Stromal cell of bone marrow (primary cell): ENCODE results near the gene EXD3.

Experiments used
- DNase-seq: peaks from one replicate; pipeline ENCODE4 v3.0.0-alpha.2; 2012; ENCODE audit warnings: low read depth

EXD3 gene

DNA sequence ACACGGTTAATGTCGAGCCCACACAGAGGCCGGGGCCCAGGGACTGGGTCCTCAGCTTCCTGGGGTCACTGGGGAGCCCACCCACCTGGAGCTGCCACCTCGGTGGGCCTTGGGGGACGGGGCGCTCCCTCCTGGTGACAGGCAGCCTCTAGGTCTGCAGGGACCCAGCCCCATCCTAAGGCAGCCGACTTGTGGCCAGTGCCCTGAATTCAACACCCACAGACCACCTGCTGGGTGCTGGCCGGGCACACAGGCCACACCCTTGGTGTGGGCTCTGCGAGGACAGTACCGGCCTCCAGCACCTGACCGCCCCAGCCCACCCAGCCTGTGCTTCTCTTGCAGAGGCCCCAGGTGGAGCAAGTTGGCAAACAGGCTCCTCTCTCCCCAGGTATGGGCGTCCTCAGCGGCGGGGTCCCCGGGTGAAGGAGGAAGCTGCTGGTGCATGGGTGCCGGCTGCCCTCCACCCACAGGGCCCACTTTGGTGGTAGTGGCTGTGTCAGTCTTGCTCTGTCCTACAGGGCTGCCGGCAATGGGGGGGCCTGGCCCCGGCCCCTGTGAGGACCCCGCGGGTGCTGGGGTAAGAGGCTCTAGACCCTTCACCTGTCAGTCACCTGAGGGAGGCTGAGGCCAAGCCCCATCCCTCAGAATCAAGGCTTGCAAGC, 9.9 kb upstream of the EXD3 start:
- DNase-seq: no peak

DNA sequence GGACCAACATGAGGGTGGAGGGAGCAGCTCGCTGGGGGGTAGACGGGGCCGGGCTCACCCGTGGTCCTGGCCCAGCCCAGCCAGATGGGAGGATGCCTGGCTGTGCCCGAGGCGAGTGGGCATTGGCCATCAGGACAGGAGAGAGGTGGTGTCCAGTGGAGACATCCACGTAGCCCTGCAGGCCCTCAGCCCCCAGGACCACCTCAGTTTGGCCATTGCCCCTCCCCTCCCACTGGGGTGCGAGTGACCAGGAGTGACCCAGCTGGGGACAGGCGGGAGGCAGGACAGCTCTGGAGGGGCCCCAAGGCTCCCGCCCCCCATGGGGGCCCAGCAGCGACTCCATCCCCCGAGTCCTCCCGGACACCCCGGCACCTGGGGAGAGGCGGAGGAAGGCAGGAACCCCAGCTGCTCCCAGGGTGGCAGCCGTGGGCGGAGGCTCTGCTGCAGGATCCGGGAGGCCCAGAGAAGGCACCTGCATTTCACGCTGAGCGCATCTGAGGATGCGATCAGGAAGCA, 8.5 kb upstream of the EXD3 start:
- no peak for DNase-seq

DNA sequence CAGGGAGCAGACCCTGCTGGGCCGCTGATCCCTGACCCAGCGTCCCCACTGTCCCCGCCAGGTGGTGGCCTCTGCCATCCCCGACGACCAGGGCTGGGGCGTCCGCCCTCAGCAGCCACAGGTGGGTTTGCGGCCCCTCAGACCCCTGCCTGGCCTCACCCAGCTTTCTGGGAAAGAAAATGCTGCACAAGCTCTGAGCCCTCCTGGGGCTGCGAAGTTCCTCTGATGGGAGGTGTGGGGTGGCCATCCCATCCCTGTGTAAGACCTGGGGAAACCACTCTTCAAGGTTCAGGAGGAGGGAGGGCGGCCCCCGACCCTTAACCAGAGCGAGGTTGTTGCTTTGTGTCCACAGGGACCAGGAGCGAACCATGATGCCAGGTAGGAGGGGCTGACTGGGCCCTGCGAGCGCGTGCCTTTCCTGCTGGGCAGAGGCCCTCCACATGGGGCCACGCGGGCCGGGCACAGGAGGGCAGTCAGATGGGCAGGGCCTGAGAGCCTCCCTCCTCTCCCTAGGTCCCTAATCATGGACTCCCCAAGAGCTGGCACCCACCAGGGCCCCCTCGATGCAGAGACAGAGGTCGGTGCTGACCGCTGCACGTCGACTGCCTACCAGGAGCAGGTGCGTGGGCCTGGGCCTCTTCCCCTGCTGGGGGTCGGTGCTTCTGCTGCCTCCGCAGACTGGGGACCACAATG, 7.9 kb upstream of the EXD3 start:
- no peak for DNase-seq

DNA sequence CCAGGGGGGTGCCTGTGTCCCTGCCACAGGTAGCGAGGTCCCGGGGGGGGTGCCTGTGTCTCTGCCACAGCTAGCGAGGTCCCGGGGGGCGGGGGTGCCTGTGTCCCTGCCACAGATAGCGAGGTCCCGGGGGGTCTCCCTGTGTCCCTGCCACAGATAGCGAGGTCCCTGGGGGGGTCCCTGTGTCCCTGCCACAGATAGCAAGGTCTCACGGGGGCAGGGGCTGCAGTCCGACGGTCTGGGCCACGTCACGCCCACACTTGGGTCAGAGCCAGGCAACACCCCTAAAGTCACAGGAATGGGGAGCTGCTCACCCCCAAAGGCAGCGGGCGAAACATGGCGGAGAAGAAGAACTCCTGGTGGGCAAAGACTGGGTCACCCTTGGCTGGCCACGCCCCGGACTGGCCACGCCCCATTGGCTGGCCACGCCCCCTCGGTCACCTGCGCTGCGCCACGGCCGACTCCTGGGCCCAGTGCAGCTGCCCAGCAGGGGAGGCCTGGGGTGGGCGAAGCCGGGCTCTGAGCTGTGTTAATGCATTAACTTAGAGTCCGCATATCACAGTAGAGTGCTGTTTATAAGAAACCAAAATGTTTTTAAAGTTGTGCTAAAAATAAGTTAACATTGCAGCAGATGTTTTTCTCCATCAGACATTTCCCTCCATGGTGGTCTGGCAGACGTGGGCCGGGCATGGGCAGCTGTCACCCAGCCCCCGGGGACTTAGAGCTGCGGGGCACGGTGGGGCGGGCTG, 7.2 kb upstream of the EXD3 start:
- no peak for DNase-seq

DNA sequence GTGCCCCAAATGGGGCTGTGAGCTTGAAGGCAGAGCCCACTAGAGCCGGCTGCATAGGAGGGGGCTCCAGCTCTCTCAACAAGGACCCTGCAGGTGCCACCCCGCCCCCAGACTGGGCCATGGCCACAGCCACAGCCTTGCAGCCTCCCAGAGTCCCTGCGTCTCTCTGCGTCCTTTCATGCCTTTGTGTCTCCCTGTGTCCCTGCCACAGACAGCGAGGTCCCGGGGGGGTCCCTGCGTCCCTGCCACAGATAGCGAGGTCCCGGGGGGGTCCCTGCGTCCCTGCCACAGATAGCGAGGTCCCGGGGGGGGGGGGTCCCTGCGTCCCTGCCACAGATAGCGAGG, 6.6 kb upstream of the EXD3 start:
- DNase-seq: no peak

DNA sequence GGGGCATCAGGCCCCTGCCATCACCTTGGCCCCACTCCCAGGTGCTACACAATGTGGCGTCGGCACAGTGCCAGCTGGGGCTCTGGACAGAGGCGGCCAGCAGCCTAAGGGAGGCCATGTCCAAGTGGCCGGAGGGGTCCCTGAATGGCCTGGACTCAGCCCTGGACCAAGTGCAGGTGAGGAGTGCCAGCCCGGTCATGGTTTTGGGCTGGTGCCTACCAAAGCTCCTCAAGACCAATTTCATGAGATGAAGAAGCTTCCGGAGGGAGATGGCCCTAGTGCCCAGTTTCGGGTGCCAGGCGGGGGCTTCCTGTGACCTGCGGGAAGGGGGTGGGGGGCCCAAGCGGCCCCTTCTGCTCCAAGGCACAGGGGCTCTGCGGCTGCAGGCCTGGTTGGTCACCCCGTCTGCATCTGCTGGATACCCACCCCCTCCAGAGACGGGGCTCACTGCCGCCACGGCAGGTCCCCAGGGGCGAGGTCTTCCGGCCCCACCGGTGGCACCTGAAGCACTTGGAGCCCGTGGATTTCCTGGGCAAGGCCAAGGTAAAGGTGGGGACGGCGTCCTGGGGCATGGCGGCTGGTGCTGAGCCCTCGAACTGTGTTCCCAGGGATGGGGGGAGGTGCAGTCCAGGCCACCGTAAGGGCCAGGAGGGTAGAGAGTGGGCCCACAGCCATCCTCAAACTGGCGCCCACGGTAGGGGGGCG, 6.0 kb upstream of the EXD3 start:
- DNase-seq: no peak

DNA sequence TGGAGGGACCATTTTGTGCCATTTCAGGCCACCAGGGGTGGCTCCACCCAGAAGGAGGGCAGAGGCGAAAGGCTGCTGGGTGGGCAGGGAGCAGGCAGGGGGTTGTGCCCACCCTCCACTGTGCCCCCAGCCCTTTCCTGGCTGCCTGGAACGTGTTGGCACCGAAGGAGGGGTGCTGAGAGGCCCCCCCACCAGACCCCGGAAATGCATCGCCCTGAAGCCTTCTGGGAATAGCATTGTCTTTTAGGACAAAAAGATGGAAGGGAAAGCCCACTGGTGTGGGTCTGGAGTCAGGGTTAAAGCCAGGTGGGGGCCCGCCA, 5.3 kb upstream of the EXD3 start:
- no peak for DNase-seq

DNA sequence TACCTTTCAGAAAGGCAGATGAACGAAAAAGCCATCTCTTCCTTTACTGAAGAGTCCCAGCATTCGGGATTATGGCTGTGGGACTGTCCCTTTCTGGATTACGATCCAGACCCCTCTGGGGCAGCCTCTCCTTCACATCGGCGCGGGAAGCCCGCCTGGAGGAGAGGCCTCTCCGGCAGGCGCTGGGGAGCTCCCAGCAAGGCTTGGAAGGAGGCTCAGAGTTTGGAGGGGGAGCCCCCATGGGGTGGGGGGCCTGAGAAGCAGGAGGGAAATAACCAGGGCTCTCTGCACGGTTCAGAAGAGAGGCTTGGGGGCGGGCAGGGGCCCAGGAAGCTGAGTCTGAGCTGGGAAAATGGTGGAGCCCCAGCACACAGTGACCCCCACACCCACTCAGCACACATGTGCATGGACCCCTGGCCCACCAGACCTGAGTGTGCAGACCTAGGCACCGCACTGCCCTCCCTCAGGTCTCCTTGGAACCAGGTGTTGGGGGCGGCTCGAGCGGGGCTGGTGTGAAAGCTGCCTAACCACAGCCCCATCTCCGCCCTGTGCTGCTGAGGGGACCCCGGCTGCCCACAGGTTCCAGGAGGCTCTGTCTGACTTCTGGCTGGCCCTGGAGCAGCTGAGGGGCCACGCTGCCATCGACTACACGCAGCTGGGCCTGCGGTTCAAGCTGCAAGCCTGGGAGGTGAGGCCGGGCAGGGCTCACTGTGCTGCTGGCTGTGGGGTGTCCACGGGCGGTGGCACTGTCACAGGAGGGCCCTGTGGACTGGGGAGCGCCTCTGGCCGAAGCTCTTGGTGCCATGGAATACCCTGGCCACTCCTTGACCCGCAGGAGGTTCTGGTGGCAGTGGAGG, 4.7 kb upstream of the EXD3 start:
- DNase-seq: no peak

DNA sequence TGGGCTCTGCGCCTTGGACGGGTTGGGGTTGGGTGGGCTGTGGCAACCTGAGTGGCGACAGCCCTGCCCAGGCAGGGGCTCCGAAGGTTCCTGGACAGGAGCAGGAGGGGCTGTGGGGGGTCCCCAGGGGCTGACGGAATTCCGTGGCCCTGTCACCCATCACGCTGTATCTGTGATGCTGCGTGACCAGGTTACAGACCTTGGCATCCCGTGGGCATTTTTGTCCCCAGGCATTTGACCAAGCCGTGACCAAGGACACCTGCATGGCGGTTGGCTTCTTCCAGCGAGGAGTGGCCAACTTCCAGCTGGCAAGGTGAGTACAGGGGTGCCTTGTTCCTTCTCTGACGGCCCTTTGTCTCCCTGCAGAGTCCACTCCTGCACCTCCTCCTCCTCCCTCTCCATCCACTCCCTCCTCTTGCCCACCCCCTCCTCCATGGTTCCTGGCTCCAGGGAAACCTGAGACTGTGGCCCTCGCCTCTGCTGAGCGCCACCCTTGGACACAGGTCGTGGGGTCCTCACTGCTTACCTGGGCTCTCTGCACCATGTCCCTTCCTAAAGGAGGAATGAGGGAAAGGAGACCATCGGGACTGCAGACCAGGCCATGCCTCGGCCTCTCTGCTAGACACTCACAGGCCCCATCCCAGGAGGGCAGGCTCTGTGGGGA, 3.2 kb upstream of the EXD3 start:
- DNase-seq: no peak

DNA sequence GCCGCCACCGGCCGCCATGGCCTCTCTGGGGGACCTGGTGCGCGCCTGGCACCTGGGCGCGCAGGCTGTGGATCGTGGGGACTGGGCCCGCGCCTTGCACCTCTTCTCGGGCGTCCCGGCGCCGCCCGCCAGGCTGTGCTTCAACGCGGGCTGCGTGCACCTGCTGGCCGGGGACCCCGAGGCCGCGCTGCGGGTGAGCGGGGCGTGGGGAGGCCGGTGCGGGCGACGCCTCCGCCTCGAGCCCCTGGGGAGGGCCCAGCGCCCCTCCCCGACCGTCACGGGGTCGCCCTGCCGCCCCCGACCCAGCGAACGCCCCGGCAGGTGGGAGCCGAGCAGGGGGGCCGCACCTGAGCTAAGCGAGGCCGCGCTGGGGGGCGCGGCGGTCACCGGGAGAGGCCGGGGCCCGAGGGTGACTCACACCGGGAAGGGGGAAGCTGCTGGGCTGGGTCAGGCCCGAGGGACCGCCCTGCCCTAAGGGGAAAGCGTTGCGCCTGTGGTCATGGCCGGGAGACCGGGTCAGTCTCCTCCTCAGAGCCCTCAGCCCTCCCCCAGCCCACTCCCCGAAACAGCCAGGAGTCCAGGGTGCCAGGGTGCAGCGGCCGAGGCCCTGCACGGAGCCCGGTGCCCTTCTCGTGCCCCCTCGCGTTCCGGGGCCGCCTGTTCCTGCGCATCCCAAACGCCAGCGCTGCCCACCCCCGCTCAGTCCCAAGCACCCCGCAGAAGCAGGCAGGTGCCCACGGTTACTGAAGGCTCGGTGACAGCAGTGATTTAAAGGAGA, 741 bp upstream of the EXD3 start:
- DNase-seq: no peak

DNA sequence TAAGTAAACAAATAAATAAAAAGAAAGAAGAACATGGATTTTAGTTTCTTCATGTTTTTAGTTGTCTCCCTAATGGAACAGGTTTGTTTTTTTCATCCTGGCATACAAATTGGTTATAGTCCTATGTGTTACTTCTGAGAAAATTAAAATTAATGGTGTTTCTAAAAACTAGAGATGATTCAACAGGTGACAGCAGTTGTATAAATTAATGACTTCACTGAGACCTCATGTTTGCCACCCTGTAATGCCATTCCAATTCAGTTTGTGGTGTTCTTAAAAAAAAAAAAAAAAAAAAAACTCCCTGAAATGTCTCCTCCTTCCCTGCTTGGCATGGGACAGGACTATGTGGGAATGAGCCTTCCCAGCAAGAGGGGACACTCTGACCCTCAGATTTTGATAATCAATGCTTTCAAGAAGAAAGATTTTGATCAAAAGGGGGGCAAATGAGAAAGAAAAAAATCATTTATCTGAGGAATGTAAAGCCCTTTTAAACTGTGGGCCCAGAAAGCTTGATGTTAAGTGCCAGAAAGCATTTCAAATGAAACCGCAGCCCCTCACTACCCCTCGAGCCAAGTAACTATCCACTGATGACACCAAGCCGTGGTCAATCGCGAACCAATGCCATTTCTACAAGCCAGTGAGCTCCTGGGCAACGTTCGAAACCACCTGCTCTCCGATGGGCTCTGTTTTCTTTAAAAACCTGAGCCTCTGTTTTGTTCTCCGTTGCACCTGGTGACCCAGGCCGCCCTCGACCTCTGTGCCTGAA, 941 bp downstream of the EXD3 start:
- DNase-seq: no peak

DNA sequence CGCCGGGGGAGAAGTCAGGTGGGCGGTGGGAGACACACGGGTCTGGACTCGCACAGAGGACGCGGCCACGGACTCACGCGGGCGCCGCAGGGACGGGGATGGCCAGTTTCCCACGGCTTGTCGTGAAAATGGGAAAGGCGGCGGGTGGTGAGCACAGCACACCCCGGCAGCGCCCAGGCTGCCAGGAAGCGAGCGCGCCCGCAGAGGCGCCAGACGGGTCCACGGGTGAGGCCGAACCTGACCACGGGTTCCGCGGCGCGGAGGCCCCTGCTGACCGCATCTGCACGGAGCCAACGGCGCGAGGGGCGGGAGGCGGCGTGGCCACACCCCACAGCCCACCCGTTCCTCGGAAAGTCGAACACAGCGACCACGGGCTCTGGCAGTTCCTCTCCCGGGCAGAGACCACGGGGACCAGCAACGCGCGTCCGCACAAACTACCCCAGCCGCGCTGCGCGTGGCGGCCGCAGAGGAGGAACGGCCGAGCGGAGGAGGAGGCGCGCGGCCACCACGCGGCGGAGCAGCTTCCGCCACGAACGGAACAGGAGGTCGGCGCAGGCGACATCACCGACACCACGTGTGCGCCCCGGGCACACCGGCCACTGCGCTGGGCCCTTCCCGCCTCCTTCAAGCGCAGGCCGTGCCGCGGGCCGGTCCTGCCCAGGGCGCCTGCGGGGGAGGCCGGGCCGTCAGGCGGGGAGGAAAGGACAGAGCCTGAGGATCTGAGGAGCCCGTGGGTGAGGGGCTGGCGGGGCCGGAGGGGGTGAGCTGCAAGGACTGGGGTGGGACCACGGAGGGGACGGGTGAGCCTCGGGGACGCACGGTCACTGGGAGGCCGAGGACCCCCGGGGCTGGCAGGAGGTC, 5.6 kb downstream of the EXD3 start:
- DNase-seq: no peak

DNA sequence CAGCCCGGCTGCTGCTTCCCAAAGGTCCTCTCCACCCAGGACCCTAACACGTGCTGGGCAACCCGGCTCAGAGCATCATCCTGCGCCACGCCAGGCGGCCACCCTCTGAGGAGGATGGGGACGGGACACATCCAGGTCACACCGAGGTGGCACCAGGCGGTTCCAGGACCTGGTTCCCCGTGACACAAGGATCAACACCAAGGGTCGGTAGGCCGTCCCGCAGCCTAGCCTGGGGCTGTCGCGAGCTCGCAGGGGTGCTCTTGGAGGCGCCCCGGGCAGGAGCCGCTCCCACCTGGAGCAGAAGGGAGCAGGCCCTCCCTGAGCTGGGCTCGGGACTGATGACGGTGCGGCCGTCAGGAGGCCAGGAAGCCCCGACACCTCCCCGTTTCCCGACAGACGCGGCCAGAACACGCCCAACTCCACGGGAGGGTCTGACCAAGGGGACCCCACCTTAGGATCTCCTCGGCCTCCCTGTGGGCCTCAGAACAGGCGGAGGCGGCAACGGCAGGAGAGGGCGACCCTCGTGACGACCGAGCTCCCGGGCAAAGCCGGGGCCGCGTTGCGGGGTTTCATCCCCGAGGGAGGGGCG, 6.3 kb downstream of the EXD3 start:
- DNase-seq: no peak

DNA sequence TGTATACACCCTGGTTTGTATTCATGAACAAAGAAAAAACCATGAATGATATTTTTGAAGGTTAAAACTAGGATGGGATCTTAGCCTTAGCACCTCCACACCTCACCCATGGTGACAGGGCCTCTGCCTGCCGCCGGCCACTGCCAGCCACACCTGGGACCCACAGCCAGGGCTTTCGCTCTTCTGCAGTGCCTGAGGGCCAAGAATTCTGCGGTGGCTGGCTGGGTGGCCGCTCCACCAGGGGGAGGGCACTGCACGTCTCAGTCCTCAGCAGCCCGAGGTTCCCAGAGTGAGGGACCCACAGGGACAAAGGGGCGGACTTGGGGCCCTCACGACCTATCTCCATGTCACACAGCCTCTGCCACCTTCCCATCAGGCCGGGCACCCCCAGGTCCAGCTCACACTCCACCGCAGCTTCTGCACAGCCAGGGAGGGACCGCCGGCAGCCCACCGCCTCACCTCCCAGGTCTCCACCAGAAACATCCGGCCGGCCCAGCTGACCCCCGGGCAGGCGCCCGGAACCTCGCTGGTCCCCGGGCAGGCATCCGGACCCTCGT, 6.9 kb downstream of the EXD3 start:
- DNase-seq: no peak

DNA sequence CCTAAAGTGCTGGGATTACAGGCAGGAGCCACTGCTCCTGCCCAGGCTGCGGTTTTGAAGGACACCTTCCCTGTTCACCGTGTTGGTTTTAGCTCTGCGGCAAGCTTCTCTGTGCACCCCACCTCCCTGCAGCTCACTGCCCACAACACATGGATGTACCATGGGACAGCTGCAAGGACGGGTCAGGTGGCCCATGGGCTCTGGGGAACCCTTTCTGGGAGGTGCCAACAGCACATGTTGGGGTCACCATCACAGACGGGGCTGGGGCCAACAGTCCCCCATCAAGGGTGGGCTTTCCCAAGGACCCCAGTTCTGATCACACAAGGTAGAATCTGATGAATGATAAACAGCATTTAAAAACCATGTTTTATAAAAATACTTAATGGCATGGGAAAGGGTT, 7.5 kb downstream of the EXD3 start:
- DNase-seq: no peak

DNA sequence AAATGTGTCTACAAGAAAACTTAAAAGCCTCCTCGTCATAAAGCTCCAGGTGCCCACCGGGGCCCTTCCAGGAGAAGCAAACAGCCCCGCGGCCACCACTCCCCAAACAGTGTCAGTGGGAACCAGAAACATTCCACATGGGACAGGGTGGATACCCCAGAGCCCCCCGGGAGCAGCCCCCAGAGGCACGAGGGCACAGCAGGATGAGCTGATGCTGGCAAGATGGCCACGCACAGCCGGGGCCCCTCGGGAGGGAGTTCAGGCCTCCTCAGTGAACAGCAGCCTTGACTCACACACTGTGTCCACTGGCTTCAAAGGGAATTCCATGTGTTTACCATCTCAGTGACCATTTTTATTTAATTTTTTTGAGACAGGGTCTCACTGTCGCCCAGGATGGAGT, 10.5 kb downstream of the EXD3 start:
- DNase-seq: no peak

DNA sequence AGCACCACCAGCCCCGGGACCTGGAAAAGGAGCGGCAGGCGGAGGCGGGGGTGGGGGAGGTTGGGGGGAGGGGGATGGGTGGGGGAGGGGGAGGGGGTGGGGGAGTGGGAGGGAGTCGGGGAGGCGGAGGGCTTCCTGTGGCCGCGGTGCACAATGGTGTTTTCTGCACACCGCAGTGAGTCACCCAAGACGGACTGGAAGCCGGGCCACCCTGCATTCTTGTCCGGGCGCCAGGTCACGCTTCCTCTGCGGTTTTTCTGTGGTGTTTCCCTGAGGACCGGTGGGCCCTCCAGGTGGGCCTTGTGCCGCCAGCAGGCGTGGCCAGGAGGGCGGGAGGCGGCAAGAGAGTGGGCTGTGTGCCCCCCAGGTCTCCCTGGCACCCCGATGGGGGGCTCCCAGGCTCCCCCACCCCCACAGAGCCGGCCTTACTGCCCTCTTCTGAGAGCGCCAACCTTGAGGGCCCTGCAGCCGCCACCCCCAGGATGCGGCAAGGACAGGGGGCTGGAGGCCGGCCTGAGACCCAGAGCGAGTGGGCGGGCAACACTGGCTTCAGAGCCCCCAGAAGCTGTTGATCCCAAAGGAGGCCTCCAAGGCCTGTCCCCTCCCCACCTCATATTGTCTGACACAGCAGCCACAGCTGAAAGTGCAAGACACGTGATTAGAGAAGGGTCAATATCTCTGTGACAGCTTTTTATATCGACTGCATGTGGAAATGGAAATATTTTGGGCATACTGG, 11.1 kb downstream of the EXD3 start:
- DNase-seq: peak; percentile 39
